ENCODE measurements around the gene ZNF667.

DNA sequence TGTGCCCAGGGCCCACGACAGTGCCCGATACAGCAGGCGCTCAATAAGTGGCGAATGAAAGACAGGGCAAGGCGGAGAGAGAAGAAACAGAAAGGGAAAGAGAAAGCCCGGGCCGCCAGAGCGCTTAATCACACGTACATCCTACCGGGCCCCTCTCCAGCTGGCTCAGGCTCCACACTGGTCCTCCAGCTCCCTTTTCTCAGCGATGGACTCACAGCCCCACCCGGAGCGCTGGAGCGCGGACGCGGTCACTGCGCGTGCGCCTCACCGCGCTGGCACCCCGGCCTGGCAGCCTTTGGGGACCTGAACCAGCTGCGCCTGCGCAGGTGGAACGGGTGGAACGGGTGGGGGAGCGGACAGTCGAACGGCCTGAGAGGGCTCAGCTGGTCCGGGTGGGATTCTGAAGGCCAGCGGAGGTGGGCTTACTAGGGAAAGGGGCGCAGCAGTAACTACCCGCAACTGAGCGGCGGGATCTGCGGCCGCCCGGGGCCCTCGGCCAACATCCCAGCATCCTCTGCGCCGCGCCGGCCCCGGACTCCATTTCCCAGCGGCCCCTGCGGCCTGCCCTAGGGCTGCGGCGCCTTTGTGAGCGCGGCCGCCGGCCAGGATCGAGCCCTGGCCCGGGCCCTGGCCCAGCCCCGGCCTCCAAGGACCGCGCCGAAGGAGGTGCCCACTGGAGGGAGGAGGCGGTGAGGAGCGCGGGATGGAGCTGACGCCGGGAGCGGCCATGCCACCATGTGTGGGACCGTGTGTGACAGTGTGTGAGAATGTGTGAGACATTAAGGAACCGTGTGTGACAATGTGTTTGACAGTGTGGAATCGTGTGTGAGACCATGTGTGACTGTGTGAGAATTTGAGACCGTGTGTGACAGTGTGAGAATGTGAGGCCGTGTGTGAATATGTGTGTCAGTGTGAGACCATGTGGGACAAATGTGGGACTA is 73.1 kb downstream of the ZNF667 start, which contains the start of gene ZNF583:
- TF ChIP-seq EP300 (IDR thresholded peaks at IDR 0.05; ENCODE audit: low read depth) (no peak), POLR2A (IDR thresholded peaks at IDR 0.05) (no peak)
- TF ChIP-seq, protein P1, sequence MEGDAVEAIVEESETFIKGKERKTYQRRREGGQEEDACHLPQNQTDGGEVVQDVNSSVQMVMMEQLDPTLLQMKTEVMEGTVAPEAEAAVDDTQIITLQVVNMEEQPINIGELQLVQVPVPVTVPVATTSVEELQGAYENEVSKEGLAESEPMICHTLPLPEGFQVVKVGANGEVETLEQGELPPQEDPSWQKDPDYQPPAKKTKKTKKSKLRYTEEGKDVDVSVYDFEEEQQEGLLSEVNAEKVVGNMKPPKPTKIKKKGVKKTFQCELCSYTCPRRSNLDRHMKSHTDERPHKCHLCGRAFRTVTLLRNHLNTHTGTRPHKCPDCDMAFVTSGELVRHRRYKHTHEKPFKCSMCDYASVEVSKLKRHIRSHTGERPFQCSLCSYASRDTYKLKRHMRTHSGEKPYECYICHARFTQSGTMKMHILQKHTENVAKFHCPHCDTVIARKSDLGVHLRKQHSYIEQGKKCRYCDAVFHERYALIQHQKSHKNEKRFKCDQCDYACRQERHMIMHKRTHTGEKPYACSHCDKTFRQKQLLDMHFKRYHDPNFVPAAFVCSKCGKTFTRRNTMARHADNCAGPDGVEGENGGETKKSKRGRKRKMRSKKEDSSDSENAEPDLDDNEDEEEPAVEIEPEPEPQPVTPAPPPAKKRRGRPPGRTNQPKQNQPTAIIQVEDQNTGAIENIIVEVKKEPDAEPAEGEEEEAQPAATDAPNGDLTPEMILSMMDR (IDR thresholded peaks at IDR 0.05): no peak
